ENCODE results near the gene PLXND1.

- TF ChIP-seq POLR2AphosphoS5 (IDR thresholded peaks at IDR 0.05; ENCODE audit: borderline replicate concordance, low read depth, low read length) (no peak), EZH2 (IDR thresholded peaks at IDR 0.05) (no peak)
Observed at GRCh38 chr3:129575997-129576384, 30.5 kb downstream of the PLXND1 start.
